ENCODE data around the gene CNTN5.

Gene CNTN5

DNA sequence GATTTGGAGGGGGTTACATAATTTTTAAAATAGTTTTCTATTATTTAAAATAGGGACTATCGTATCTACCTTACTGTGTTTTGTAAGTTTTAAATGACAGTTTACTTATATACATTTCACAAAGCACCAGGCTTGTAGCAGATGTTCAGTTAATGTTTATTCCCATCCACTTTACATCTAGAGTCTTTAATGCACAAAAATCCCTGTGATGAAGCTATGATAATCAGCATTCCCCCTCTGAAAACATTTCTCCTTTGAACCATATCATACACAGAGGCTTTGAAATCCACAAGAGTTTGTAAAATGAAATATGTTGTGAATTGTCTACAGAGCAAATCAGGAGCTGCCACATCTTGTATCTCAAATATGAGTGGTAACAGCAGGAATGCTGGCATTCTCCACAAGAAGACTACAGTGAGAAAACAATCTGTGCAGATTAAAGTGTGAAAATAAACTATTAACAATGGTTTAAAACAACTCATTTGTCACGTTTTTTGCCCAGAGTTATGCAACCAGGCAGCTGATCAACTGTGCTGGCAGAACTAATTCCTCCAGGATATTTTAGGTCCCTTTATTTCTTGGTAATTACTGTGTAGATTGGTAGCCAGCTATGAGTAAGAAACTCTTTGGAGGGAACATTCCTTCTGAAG lies 967.2 kb downstream of the CNTN5 start:
- H3K27ac ChIP-seq = peak overlapping the region; percentile 68
- TF ChIP-seq POLR2AphosphoS5 (IDR thresholded peaks at IDR 0.05; ENCODE audit: borderline replicate concordance, low read depth, low read length) (no peak), EZH2 (IDR thresholded peaks at IDR 0.05) (no peak), FOXP2 (optimal IDR thresholded peaks at IDR 0.05; ENCODE audit: control extremely low read depth, extremely low read length, insufficient read depth) (no peak)
- no peaks in the 10 kb centered on the region for H3K36me3 ChIP-seq (ENCODE audit: insufficient read depth, low read length)
- peak; percentile 3 for DNase-seq (ENCODE audit: low read depth, low spot score)
- peak overlapping the region; percentile 39 for H3K4me3 ChIP-seq
- no peaks in the 10 kb centered on the region for H3K9me3 ChIP-seq (ENCODE audit: low read depth, low read length)
- no peak overlapping the region for H3K9ac ChIP-seq (ENCODE audit: insufficient read length)

DNA sequence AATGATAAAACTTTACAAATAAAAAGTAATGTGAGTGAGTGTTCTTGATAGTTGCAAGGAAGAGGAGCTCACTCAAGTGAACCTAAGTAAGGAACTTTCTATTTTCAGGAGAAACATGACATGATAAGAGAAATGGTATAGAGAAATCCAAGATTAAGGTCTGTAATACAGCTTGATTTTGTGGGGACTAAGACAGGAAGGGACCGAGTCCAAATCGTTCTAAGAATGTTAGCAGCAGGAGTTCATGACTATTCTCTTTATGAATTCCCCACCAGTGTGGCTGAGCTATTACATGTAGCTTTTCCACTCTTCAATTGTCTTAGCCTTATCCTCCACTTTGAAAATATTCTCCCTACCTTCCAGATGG lies 967.7 kb downstream of the CNTN5 start:
- Histone ChIP-seq H3K36me3 (ENCODE audit: insufficient read depth, low read length) (no peaks in the 10 kb centered on the region), H3K9ac (ENCODE audit: insufficient read length) (no peak overlapping the region), H3K4me3 (peak overlapping the region; percentile 39), H3K27ac (peak overlapping the region; percentile 68), H3K9me3 (ENCODE audit: low read depth, low read length) (no peaks in the 10 kb centered on the region)
- TF ChIP-seq FOXP2 (optimal IDR thresholded peaks at IDR 0.05; ENCODE audit: control extremely low read depth, extremely low read length, insufficient read depth) = no peak
- TF ChIP-seq EZH2 (IDR thresholded peaks at IDR 0.05) = no peak
- no peak for TF ChIP-seq POLR2AphosphoS5 (IDR thresholded peaks at IDR 0.05; ENCODE audit: borderline replicate concordance, low read depth, low read length)
- peak; percentile 22 for DNase-seq (ENCODE audit: low read depth, low spot score)

DNA sequence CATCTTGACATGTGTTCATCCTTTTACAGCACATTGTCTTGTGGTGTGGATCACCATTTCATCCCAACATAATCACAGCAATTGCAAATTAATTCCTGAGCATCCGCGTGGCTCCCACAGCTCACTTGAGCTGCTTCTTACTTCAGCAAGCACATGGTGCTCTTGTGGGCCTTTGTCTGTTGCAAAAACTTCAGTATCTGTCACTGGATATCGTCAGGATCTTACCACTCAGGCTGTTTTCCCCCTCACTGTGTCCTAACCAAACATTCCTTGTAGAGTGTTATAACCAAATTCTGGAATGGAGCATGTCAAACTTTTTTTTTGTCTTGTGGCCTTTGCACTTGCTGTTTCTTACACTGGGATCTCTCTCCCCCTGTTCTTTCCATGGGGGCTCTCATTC lies 983.2 kb downstream of the CNTN5 start:
- DNase-seq (ENCODE audit: low read depth, low spot score) = no peak
- no peaks in the 10 kb centered on the region for H3K36me3 ChIP-seq (ENCODE audit: insufficient read depth, low read length)
- H3K9me3 ChIP-seq (ENCODE audit: low read depth, low read length) = no peaks in the 10 kb centered on the region
- no peak overlapping the region for H3K9ac ChIP-seq (ENCODE audit: insufficient read length)
- TF ChIP-seq FOXP2 (optimal IDR thresholded peaks at IDR 0.05; ENCODE audit: control extremely low read depth, extremely low read length, insufficient read depth) (no peak), EZH2 (IDR thresholded peaks at IDR 0.05) (no peak), POLR2AphosphoS5 (IDR thresholded peaks at IDR 0.05; ENCODE audit: borderline replicate concordance, low read depth, low read length) (no peak)
- no peak overlapping the region for H3K4me3 ChIP-seq
- H3K27ac ChIP-seq = no peak overlapping the region

DNA sequence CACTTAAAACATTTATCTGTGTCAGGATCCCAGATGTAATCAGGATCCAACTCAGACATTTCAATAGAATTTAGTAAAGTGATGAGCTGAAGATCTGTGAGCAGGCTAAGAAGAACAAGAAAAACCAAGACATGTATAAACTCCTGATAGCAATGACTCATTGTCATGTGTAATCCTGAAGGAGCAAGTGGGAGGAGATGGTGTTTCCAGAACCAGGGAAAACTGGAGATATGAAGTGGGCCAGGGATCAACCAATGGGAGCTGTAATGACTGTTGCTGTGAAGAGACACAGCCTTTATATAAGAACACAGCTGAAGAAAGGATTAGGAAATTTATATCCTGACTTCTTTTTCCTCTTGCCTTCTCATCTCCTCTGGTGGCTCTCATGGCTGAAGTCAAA lies 983.8 kb downstream of the CNTN5 start:
- H3K27ac ChIP-seq = no peak overlapping the region
- H3K4me3 ChIP-seq = no peak overlapping the region
- no peaks in the 10 kb centered on the region for H3K9me3 ChIP-seq (ENCODE audit: low read depth, low read length)
- H3K36me3 ChIP-seq (ENCODE audit: insufficient read depth, low read length) = no peaks in the 10 kb centered on the region
- no peak for DNase-seq (ENCODE audit: low read depth, low spot score)
- TF ChIP-seq POLR2AphosphoS5 (IDR thresholded peaks at IDR 0.05; ENCODE audit: borderline replicate concordance, low read depth, low read length) (no peak), EZH2 (IDR thresholded peaks at IDR 0.05) (no peak), FOXP2 (optimal IDR thresholded peaks at IDR 0.05; ENCODE audit: control extremely low read depth, extremely low read length, insufficient read depth) (no peak)
- no peak overlapping the region for H3K9ac ChIP-seq (ENCODE audit: insufficient read length)

DNA sequence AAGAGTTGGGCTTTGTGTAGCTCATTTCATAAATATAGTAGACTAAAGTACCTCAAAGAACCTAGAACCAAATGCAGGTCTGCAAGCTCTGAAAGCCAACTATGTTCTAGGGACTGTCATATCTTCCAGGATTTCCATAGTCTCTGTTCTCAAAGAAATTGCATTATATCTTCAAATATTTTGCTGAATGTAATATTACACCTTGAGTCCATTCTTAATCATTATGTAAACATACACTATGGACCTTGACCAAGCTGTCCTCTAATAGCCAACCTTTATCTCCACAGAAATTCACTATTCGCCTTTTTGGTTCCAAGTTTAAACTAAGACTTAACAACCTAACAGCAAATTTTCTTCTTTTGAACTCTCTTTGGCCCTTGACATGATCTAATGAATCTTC lies 987.7 kb downstream of the CNTN5 start:
- no peak overlapping the region for H3K9ac ChIP-seq (ENCODE audit: insufficient read length)
- no peaks in the 10 kb centered on the region for H3K36me3 ChIP-seq (ENCODE audit: insufficient read depth, low read length)
- TF ChIP-seq FOXP2 (optimal IDR thresholded peaks at IDR 0.05; ENCODE audit: control extremely low read depth, extremely low read length, insufficient read depth) (no peak), POLR2AphosphoS5 (IDR thresholded peaks at IDR 0.05; ENCODE audit: borderline replicate concordance, low read depth, low read length) (no peak), EZH2 (IDR thresholded peaks at IDR 0.05) (no peak)
- no peak overlapping the region for H3K4me3 ChIP-seq
- H3K27ac ChIP-seq = no peak overlapping the region
- H3K9me3 ChIP-seq (ENCODE audit: low read depth, low read length) = no peaks in the 10 kb centered on the region
- no peak for DNase-seq (ENCODE audit: low read depth, low spot score)

GRCh38 chr11:100009728-100010127 lies 989.0 kb downstream of the CNTN5 start:
- Histone ChIP-seq H3K9me3 (ENCODE audit: low read depth, low read length) (no peaks in the 10 kb centered on the region), H3K9ac (ENCODE audit: insufficient read length) (no peak overlapping the region), H3K36me3 (ENCODE audit: insufficient read depth, low read length) (no peaks in the 10 kb centered on the region), H3K4me3 (no peak overlapping the region), H3K27ac (no peak overlapping the region)
- no peak for DNase-seq (ENCODE audit: low read depth, low spot score)
- TF ChIP-seq EZH2 (IDR thresholded peaks at IDR 0.05) (no peak), FOXP2 (optimal IDR thresholded peaks at IDR 0.05; ENCODE audit: control extremely low read depth, extremely low read length, insufficient read depth) (no peak), POLR2AphosphoS5 (IDR thresholded peaks at IDR 0.05; ENCODE audit: borderline replicate concordance, low read depth, low read length) (no peak)

DNA sequence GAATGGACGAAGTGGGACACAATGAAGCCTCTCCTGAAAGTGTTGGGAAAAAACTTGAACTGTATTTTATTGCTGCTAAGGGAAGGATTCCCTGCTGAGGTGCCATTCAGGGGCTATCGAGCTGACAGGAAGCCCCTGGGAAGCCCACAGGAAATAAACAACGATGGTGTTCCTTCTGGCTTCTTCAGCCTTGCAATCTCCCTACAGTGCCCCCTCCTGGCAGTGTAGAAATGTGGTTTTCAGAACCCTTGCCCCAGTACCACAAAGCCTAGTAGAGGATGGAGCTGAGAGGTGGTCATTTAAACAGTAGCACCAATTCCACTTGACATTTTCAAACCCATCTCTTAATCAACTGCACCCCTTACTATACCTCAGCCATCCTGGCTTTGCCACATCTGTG lies 989.6 kb downstream of the CNTN5 start:
- H3K36me3 ChIP-seq (ENCODE audit: insufficient read depth, low read length) = no peaks in the 10 kb centered on the region
- no peak overlapping the region for H3K4me3 ChIP-seq
- no peak for DNase-seq (ENCODE audit: low read depth, low spot score)
- H3K9me3 ChIP-seq (ENCODE audit: low read depth, low read length) = no peaks in the 10 kb centered on the region
- TF ChIP-seq EZH2 (IDR thresholded peaks at IDR 0.05) = no peak
- TF ChIP-seq POLR2AphosphoS5 (IDR thresholded peaks at IDR 0.05; ENCODE audit: borderline replicate concordance, low read depth, low read length) = no peak
- no peak for TF ChIP-seq FOXP2 (optimal IDR thresholded peaks at IDR 0.05; ENCODE audit: control extremely low read depth, extremely low read length, insufficient read depth)
- H3K9ac ChIP-seq (ENCODE audit: insufficient read length) = no peak overlapping the region
- H3K27ac ChIP-seq = no peak overlapping the region

DNA sequence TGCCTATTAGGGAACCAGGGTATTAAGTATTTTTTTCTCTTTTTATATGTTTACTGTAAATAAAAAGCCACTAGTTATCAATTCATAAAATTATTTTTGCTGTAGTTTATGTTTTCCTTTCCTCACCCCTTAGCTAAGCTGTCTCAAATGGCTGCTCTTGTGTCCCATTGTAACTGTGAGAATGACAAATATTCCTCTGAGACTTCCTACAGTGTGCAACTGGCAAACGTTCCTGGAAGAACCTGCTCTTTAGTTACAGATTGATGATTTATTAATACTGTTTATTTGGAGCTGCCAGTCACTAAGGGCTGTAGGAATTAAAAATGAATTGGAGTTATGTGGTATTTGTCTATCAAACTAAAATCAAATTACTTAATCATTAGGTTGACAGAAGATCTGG lies 990.9 kb downstream of the CNTN5 start:
- TF ChIP-seq POLR2AphosphoS5 (IDR thresholded peaks at IDR 0.05; ENCODE audit: borderline replicate concordance, low read depth, low read length) (no peak), FOXP2 (optimal IDR thresholded peaks at IDR 0.05; ENCODE audit: control extremely low read depth, extremely low read length, insufficient read depth) (no peak), EZH2 (IDR thresholded peaks at IDR 0.05) (no peak)
- Histone ChIP-seq H3K27ac (no peak overlapping the region), H3K9ac (ENCODE audit: insufficient read length) (no peak overlapping the region), H3K4me3 (no peak overlapping the region), H3K36me3 (ENCODE audit: insufficient read depth, low read length) (no peaks in the 10 kb centered on the region), H3K9me3 (ENCODE audit: low read depth, low read length) (no peaks in the 10 kb centered on the region)
- DNase-seq (ENCODE audit: low read depth, low spot score) = no peak

GRCh38 chr11:100013011-100013410 lies 992.3 kb downstream of the CNTN5 start:
- H3K9ac ChIP-seq (ENCODE audit: insufficient read length) = no peak overlapping the region
- no peak for TF ChIP-seq EZH2 (IDR thresholded peaks at IDR 0.05)
- no peak for TF ChIP-seq FOXP2 (optimal IDR thresholded peaks at IDR 0.05; ENCODE audit: control extremely low read depth, extremely low read length, insufficient read depth)
- no peak for TF ChIP-seq POLR2AphosphoS5 (IDR thresholded peaks at IDR 0.05; ENCODE audit: borderline replicate concordance, low read depth, low read length)
- no peak for DNase-seq (ENCODE audit: low read depth, low spot score)
- no peak overlapping the region for H3K4me3 ChIP-seq
- H3K9me3 ChIP-seq (ENCODE audit: low read depth, low read length) = no peaks in the 10 kb centered on the region
- no peak overlapping the region for H3K27ac ChIP-seq
- H3K36me3 ChIP-seq (ENCODE audit: insufficient read depth, low read length) = no peaks in the 10 kb centered on the region
